RWPE2 (cell line): ENCODE results near the gene CPEB3.
"Not testable (repeated sequence)": the region's sequence is repeated elsewhere in the genome, so short reads cannot be mapped to it uniquely, and the experiment has no call there.

Experiments used
- ATAC-seq: fragments of 200-7000 bp; cut with Tn5 transposase; 3 replicates; pipeline ENCODE4 v1.9.1; 2021; ENCODE audit warnings: low read depth
- DNase-seq: peaks from one replicate; pipeline ENCODE4 v3.0.0-alpha.2; 2020; ENCODE audit warnings: low spot score
- H3K27ac ChIP-seq: fragments of 450-650 bp; 2 replicates; pipeline ENCODE4 v1.5.1; 2017; ENCODE audit warnings: mild to moderate bottlenecking; ENCODE audit not compliant: poor library complexity, severe bottlenecking
- H3K27me3 ChIP-seq: fragments of 250-450 bp; sonication (Bioruptor Pico); 2 replicates; pipeline ENCODE4 v1.5.1; 2021; ENCODE audit warnings: mild to moderate bottlenecking, moderate library complexity; ENCODE audit not compliant: insufficient read depth, poor library complexity, severe bottlenecking
- H3K36me3 ChIP-seq: fragments of 250-450 bp; sonication (Bioruptor Pico); 2 replicates; pipeline ENCODE4 v1.5.1; 2020; ENCODE audit warnings: low read depth, mild to moderate bottlenecking, moderate library complexity
- H3K4me1 ChIP-seq: fragments of 250-450 bp; sonication (Bioruptor Pico); 2 replicates; pipeline ENCODE4 v1.5.1; 2021; ENCODE audit warnings: mild to moderate bottlenecking, moderate library complexity; ENCODE audit not compliant: insufficient read depth, poor library complexity, severe bottlenecking
- H3K4me3 ChIP-seq: fragments of 250-450 bp; sonication (Bioruptor Pico); 2 replicates; pipeline ENCODE4 v1.5.1; 2021; ENCODE audit warnings: mild to moderate bottlenecking, moderate library complexity; ENCODE audit not compliant: severe bottlenecking
- H3K9me3 ChIP-seq: fragments of 250-450 bp; sonication (Bioruptor Pico); 2 replicates; pipeline ENCODE4 v1.5.1; 2021; ENCODE audit warnings: mild to moderate bottlenecking, moderate library complexity; ENCODE audit not compliant: severe bottlenecking
- TF ChIP-seq, protein P1 (sequence below): fragments of 450-650 bp; IDR thresholded peaks from one replicate; pipeline ENCODE4 v1.5.1; 2017; ENCODE audit warnings: mild to moderate bottlenecking, moderate library complexity; ENCODE audit not compliant: poor library complexity, severe bottlenecking

The CPEB3 gene

DNA sequence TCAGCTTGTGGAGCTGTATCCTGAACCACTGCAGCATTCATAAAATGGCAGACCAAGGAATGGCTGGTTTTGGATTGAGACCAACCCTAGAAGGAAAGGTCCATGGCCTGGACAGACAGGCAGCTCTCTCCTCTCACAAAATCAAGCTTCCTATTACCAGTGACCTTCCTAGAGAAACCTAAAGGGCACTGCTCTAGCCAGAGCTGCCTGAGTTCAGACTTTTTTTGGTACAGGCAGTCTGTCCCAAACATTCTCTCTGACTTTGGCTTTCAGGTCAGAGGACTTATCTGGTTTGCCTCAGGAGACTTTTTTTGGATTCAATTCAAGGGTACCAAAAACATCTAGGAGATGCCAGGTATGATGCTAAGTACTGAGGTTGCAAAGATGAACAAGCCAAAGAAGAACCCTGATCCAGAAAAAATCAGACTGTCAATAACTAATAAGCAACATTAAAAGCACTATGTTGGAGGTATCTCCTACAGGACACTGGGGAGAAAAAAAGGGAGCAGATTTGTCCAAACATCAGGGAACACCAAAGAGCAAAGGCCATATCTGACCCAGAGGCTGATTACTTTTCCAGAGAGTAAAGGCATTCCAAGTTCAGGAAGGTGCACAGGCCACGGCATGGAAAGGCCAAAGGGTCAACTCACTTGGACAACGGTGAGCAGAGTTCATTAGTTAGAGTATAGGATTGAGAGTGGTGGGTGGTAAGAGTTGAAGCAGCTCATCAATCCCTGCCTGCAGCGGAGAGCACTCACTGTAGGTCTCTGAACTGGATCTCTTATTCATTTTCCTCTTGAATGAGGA lies 169.0 kb downstream of the CPEB3 start:
- DNase-seq (no peak), ATAC-seq (no peak)
- Histone ChIP-seq H3K27me3 (no peaks in the 10 kb centered on the region), H3K27ac (no peak overlapping the region), H3K4me1 (peaks cover 42% of the 10 kb centered on the region), H3K4me3 (no peak overlapping the region), H3K36me3 (no peaks in the 10 kb centered on the region), H3K9me3 (no peaks in the 10 kb centered on the region)
- TF ChIP-seq, protein P1, sequence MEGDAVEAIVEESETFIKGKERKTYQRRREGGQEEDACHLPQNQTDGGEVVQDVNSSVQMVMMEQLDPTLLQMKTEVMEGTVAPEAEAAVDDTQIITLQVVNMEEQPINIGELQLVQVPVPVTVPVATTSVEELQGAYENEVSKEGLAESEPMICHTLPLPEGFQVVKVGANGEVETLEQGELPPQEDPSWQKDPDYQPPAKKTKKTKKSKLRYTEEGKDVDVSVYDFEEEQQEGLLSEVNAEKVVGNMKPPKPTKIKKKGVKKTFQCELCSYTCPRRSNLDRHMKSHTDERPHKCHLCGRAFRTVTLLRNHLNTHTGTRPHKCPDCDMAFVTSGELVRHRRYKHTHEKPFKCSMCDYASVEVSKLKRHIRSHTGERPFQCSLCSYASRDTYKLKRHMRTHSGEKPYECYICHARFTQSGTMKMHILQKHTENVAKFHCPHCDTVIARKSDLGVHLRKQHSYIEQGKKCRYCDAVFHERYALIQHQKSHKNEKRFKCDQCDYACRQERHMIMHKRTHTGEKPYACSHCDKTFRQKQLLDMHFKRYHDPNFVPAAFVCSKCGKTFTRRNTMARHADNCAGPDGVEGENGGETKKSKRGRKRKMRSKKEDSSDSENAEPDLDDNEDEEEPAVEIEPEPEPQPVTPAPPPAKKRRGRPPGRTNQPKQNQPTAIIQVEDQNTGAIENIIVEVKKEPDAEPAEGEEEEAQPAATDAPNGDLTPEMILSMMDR: no peak

DNA sequence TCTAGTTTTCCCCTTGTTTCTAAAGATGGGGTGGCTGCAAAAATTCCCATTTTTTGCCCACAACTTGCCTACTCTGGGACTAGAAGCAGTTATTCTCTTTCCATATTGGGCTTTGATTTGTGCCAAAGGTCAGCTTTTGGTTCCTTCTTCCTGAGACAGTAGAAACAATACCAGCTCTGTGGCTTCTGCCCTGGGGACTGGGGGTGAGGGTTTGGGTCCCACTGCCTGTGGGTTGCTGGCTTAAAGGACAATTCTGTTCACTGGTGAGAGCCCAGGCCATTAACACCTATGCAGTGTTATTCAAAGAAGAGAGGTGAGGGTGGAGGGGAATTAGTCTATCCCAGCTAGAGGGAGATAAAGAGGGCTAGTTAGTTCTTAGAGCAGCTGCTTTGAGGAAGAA lies 171.5 kb downstream of the CPEB3 start:
- H3K27me3 ChIP-seq: no peaks in the 10 kb centered on the region
- H3K9me3 ChIP-seq: no peaks in the 10 kb centered on the region
- TF ChIP-seq, protein P1: no peak
- ATAC-seq: no peak
- no peak for DNase-seq
- H3K4me1 ChIP-seq: peaks cover 21% of the 10 kb centered on the region
- no peak overlapping the region for H3K27ac ChIP-seq
- no peak overlapping the region for H3K4me3 ChIP-seq
- no peaks in the 10 kb centered on the region for H3K36me3 ChIP-seq

DNA sequence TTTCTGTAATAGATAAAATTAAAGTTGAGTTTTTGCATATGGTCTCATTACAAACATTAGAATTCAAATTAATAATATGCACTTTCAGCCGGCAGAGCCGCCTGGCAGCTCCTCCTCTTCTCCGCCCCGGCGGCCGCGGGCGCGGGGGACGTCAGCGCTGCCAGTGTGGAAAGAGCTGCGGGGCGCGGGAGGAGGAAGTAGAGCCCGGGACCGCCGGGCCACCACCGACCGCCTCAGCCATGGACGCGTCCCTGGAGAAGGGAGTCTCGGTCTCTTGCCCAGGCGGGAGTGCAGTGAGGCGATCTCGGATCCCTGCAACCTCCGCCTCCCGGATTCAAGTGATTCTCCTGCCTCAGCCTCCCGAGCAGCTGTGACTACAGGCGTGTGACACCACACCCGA lies 176.0 kb downstream of the CPEB3 start:
- not testable (repeated sequence) for H3K9me3 ChIP-seq, H3K27me3 ChIP-seq, H3K27ac ChIP-seq, H3K4me3 ChIP-seq, ATAC-seq, DNase-seq, H3K4me1 ChIP-seq, H3K36me3 ChIP-seq

DNA sequence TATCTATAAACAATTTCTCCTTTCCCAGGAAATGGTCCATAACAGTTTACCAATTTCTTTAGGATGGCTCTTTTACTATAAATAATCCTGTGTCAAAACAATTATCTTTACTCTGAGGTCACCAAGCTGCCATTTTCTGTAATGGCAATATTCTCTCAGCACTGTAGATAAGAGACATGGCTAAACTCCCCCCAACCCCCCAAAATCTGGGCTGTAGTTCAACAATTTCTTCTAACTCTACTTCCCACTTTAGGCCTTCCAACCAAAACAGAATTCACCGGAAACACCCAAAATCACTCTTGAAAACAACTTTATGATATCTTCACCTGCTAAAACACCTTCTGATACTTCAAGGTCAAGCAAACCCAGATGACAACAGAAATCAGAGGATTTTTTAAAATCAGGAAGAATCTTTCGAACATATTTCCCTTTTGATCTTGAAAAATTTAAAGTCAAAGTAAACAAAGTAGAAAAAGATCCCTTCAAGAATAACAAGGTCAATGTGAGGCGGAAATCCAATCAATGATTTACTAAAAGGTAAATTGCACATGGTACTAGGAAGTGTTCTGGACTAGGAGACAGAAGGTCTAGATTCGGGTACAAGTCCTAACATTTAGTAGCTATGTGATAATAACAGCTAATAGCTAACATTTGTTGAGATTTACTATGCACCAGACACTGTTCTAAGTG lies 176.8 kb downstream of the CPEB3 start:
- H3K27ac ChIP-seq: no peak overlapping the region
- H3K27me3 ChIP-seq: no peaks in the 10 kb centered on the region
- no peak overlapping the region for H3K4me3 ChIP-seq
- H3K9me3 ChIP-seq: no peaks in the 10 kb centered on the region
- TF ChIP-seq, protein P1: no peak
- no peaks in the 10 kb centered on the region for H3K4me1 ChIP-seq
- no peak for ATAC-seq
- no peaks in the 10 kb centered on the region for H3K36me3 ChIP-seq
- DNase-seq: no peak

DNA sequence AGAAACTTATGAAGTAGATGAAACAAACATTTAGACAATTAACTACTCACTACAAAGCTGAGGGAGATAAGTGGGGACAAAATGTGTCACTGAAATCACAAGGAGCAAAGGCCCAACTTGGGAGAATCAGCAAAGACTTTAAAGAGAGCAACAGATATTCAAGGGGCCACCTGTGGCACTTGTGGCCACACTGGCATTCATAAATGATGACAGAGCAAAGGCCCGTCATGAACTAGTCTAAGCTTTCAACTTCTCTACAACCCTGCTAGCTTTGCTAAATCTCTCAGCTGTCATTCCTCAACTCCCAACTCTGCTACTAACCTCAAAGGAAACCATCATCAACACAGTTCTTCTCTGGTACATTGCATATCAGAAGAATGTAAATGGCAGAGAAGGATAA lies 178.4 kb downstream of the CPEB3 start:
- Histone ChIP-seq H3K27me3 (no peaks in the 10 kb centered on the region), H3K36me3 (no peaks in the 10 kb centered on the region), H3K4me3 (no peak overlapping the region), H3K27ac (no peak overlapping the region), H3K9me3 (no peaks in the 10 kb centered on the region), H3K4me1 (no peaks in the 10 kb centered on the region)
- no peak for ATAC-seq
- DNase-seq: no peak
- TF ChIP-seq, protein P1: no peak
